ENCODE results near the gene BAG3. TPM values are rescaled to one million over a fixed set of nuclear protein-coding genes. Genes with fewer than 3 reads are reported as not detected.
"Not testable (repeated sequence)": the region's sequence is repeated elsewhere in the genome, so short reads cannot be mapped to it uniquely, and the experiment has no call there.

BAG3 gene
- total RNA-seq, 1 experiment from 2014 or later: 15.3 TPM

- DNase-seq (ENCODE audit: low spot score): no peak
These were observed 37.9 kb downstream of the BAG3 start for GRCh38 chr10:119689016-119689580.

GRCh38 chr10:119691726-119692125 is 40.5 kb downstream of the BAG3 start:
- DNase-seq (ENCODE audit: low spot score): no peak

GRCh38 chr10:119693262-119693957 is 42.2 kb downstream of the BAG3 start:
- no peak for DNase-seq (ENCODE audit: low spot score)

- no peak for DNase-seq (ENCODE audit: low spot score)
These were observed 43.4 kb downstream of the BAG3 start for GRCh38 chr10:119694608-119695007.

GRCh38 chr10:119700321-119700954 is 49.3 kb downstream of the BAG3 start:
- DNase-seq (ENCODE audit: low spot score): no peak

GRCh38 chr10:119701861-119702260 is 50.7 kb downstream of the BAG3 start:
- no peak for DNase-seq (ENCODE audit: low spot score)

- no peak for DNase-seq (ENCODE audit: low spot score)
These were observed 51.4 kb downstream of the BAG3 start for GRCh38 chr10:119702583-119702982.

GRCh38 chr10:119703903-119704508 is 52.8 kb downstream of the BAG3 start:
- no peak for DNase-seq (ENCODE audit: low spot score)

GRCh38 chr10:119705434-119705831 is 54.3 kb downstream of the BAG3 start:
- no peak for DNase-seq (ENCODE audit: low spot score)

GRCh38 chr10:119706521-119707278 is 55.5 kb downstream of the BAG3 start:
- no peak for DNase-seq (ENCODE audit: low spot score)

- not testable (repeated sequence) for DNase-seq (ENCODE audit: low spot score)
These were observed 56.2 kb downstream of the BAG3 start for GRCh38 chr10:119707331-119707730.

GRCh38 chr10:119710935-119711334 is 59.8 kb downstream of the BAG3 start:
- DNase-seq (ENCODE audit: low spot score): not testable (repeated sequence)

GRCh38 chr10:119713744-119714483 is 62.7 kb downstream of the BAG3 start:
- DNase-seq (ENCODE audit: low spot score): no peak

GRCh38 chr10:119714484-119714816 is 63.3 kb downstream of the BAG3 start:
- DNase-seq (ENCODE audit: low spot score): no peak

- DNase-seq (ENCODE audit: low spot score): no peak
These were observed 64.7 kb downstream of the BAG3 start for GRCh38 chr10:119715628-119716505.

GRCh38 chr10:119723161-119723560 is 72.0 kb downstream of the BAG3 start:
- no peak for DNase-seq (ENCODE audit: low spot score)

GRCh38 chr10:119723624-119724023 is 72.4 kb downstream of the BAG3 start:
- DNase-seq (ENCODE audit: low spot score): no peak

GRCh38 chr10:119724593-119725516 is 73.7 kb downstream of the BAG3 start:
- peak; percentile 65 for DNase-seq (ENCODE audit: low spot score)

- no peak for DNase-seq (ENCODE audit: low spot score)
These were observed 74.3 kb downstream of the BAG3 start for GRCh38 chr10:119725517-119725827.
